Tibial artery (tissue), 4 donors: Measurements from ENCODE around the gene DISP3.

Experiments
- DNase-seq, 2 donors: peaks; one replicate each; pipeline ENCODE4 v3.0.0-alpha.2; 2019
- H3K27ac ChIP-seq, 2 donors: fragments of 200-600 bp; sonication (generic) in 1 of 2; 1 replicate in 1 of 2; 2 replicates in 1 of 2; pipeline ENCODE4 v1.5.1; 2018 to 2019; ENCODE audit warnings: mild to moderate bottlenecking in 1 of 2
- H3K27me3 ChIP-seq, 2 donors: fragments of 200-600 bp; sonication (generic) in 1 of 2; one replicate each; pipeline versions ENCODE4 v1.5.1 to v1.6.0; 2016 to 2019
- H3K36me3 ChIP-seq, 3 donors: fragments of 200-600 bp; sonication (generic) in 2 of 3; one replicate each; pipeline ENCODE4 v1.5.1; 2016 to 2019; ENCODE audit warnings: mild to moderate bottlenecking in 2 of 3
- H3K4me1 ChIP-seq, 4 donors: fragments of 200-600 bp; sonication (generic) in 2 of 4; 1 replicate in 3 of 4; 2 replicates in 1 of 4; pipeline ENCODE4 v1.5.1; 2016 to 2019
- H3K4me3 ChIP-seq, 2 donors: fragments of 200-600 bp; sonication (generic) in 1 of 2; 1 replicate in 1 of 2; 2 replicates in 1 of 2; pipeline ENCODE4 v1.5.1; 2018 to 2019; ENCODE audit warnings: mild to moderate bottlenecking in 2 of 2
- H3K9me3 ChIP-seq, 3 donors: fragments of 200-600 bp; sonication (generic) in 1 of 3; one replicate each; pipeline ENCODE4 v1.5.1; 2016 to 2019
- intact Hi-C: fragments of 100-400 bp; cut with DNase I; formaldehyde crosslinking; loops from one replicate; pipeline ENCODE4 v1.15.0; 2023; ENCODE audit warnings: low total_unique reads
- TF ChIP-seq, protein P1 (sequence below), 2 experiments: fragments of 200-600 bp in 1 of 2; fragments of 450-650 bp in 1 of 2; IDR thresholded peaks; one replicate each; pipeline ENCODE4 v1.5.1; 2017 to 2019; ENCODE audit warnings: antibody characterized with exemption in 2 of 2, mild to moderate bottlenecking in 1 of 2, moderate library complexity in 1 of 2

Gene DISP3

DNA sequence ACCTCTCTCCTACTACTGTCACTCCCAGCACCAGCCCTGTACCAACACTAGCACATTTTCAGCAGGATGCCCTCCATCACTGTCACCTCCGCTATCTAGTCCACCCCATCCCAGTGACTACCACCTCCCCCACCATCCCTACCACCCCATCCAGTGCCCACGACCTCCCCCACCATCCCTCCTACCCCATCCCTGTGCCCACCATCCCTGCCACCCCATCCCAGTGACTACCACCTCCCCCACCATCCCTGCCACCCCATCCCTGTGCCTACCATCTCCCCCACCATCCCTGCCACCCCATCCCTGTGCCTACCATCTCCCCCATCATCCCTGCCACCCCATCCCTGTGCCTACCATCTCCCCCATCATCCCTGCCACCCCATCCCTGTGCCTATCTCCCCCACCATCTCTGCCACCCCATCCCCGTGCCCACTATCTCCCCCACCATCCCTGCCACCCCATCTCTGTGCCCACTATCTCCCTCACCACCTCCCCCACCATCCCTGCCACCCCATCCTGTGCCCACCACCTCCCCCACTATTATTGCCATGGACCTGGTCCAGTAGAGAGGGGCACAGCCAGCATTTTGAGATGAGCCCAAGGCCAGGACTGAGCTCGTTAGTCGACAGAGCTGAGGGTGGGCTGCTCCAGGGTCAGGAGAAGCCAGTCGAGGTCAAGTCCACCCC lies 45.7 kb downstream of the DISP3 start:
- no peaks in the 10 kb centered on the region for H3K36me3 ChIP-seq
- H3K4me3 ChIP-seq = no peak overlapping the region
- DNase-seq = peak in 1 of 2 donors; percentile 9
- H3K9me3 ChIP-seq = no peaks in the 10 kb centered on the region
- no peaks in the 10 kb centered on the region for H3K4me1 ChIP-seq
- intact Hi-C loops = no loop called here
- H3K27me3 ChIP-seq = peaks cover 0 to 27% of the 10 kb centered on the region in 2 donors
- TF ChIP-seq, protein P1, sequence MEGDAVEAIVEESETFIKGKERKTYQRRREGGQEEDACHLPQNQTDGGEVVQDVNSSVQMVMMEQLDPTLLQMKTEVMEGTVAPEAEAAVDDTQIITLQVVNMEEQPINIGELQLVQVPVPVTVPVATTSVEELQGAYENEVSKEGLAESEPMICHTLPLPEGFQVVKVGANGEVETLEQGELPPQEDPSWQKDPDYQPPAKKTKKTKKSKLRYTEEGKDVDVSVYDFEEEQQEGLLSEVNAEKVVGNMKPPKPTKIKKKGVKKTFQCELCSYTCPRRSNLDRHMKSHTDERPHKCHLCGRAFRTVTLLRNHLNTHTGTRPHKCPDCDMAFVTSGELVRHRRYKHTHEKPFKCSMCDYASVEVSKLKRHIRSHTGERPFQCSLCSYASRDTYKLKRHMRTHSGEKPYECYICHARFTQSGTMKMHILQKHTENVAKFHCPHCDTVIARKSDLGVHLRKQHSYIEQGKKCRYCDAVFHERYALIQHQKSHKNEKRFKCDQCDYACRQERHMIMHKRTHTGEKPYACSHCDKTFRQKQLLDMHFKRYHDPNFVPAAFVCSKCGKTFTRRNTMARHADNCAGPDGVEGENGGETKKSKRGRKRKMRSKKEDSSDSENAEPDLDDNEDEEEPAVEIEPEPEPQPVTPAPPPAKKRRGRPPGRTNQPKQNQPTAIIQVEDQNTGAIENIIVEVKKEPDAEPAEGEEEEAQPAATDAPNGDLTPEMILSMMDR (IDR thresholded peaks at IDR 0.05) = no peak
- no peak overlapping the region for H3K27ac ChIP-seq

DNA sequence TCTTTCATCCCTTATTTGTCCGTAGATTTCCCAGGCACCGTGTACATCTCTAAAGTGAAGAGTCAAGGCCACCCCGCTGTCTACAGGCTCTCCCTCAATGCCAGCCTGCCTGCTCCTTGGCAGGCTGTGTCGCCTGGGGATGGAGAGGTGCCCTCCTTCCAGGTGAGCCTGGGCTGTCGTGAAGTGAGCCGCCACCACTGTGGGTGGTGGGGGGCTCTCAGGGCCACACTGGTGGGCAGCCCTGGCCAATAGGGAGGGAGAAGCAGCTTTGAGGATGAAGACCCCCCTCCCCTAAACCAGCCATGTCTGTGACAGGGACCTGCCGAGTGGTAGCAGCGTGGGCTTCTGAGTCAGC lies 46.2 kb downstream of the DISP3 start:
- Histone ChIP-seq H3K36me3 (no peaks in the 10 kb centered on the region), H3K4me1 (no peaks in the 10 kb centered on the region), H3K27ac (no peak overlapping the region), H3K4me3 (no peak overlapping the region), H3K27me3 (peaks cover 0 to 28% of the 10 kb centered on the region in 2 donors), H3K9me3 (no peaks in the 10 kb centered on the region)
- intact Hi-C loops = no loop called here
- DNase-seq = no peak
- TF ChIP-seq, protein P1 (IDR thresholded peaks at IDR 0.05) = no peak

DNA sequence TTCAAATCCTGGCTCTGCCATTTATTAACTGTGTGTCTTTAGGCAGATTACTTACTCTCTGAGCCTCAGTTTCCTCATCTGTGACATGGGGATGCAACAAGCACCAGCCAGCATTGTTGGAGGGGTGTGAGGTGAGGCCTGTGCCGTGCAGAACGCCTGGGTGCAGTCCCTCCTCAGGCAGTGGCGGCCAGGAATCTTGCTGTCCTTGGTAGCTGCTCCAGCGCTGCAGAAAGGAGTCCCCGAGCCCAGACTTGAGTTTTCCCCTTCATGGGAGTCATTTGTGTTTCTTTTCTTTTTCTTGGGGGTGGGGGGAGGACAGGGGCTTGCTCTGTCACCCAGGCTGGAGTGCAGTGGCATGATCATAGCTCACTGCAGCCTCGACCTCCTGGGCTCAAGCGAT lies 46.6 kb downstream of the DISP3 start:
- TF ChIP-seq, protein P1 (IDR thresholded peaks at IDR 0.05) = no peak

DNA sequence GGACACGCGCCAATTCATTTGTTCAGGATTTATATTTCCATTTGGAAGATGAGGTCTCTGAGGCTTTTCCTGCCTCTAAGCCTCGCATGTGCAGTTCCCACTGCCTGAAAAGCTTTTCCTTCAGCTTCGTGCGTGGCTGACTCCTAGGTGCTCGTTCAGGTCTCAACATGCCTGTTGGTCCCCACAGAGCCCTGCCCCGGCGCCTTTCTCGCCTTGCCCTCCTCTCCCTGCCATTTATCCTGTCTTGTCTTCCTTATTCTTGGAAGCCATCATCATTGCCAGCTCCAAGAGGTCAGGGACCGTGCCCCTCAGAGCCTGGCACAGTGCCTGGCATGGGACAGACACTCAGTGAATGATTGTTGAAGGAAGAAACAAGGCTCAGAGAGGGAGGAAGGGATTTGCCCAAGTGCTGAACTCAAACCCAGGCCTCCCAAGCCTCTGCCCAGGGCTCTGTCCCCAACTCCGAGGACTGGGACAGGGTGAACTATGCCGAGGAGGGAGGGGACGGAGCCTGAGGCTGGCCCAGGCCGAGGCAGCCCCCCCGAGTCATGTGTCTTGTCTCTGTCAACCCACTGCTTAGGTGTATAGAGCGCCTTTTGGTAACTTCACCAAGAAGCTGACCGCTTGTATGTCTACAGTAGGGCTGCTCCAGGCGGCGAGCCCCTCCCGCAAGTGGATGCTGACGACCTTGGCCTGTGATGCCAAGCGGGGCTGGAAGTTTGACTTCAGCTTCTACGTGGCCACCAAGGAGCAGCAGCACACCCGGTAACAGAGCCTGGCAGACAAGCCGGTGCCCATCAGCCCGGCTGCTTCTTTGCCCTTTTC lies 47.3 kb downstream of the DISP3 start:
- TF ChIP-seq, protein P1 (IDR thresholded peaks at IDR 0.05) = no peak
- peaks cover 0 to 37% of the 10 kb centered on the region in 2 donors for H3K27me3 ChIP-seq
- no peaks in the 10 kb centered on the region for H3K9me3 ChIP-seq
- no peak overlapping the region for H3K4me3 ChIP-seq
- H3K4me1 ChIP-seq = no peaks in the 10 kb centered on the region
- DNase-seq = peak; percentile 3 to 48
- H3K36me3 ChIP-seq = no peaks in the 10 kb centered on the region
- intact Hi-C loops = no loop called here
- H3K27ac ChIP-seq = no peak overlapping the region

More for the DNA sequence above, 46.6 kb downstream of the DISP3 start:
- intact Hi-C loops = no loop called here
- Histone ChIP-seq H3K4me3 (no peak overlapping the region), H3K9me3 (no peaks in the 10 kb centered on the region), H3K36me3 (no peaks in the 10 kb centered on the region), H3K4me1 (no peaks in the 10 kb centered on the region), H3K27me3 (peaks cover 0 to 30% of the 10 kb centered on the region in 2 donors), H3K27ac (no peak overlapping the region)
- peak; percentile 9 to 24 for DNase-seq

DNA sequence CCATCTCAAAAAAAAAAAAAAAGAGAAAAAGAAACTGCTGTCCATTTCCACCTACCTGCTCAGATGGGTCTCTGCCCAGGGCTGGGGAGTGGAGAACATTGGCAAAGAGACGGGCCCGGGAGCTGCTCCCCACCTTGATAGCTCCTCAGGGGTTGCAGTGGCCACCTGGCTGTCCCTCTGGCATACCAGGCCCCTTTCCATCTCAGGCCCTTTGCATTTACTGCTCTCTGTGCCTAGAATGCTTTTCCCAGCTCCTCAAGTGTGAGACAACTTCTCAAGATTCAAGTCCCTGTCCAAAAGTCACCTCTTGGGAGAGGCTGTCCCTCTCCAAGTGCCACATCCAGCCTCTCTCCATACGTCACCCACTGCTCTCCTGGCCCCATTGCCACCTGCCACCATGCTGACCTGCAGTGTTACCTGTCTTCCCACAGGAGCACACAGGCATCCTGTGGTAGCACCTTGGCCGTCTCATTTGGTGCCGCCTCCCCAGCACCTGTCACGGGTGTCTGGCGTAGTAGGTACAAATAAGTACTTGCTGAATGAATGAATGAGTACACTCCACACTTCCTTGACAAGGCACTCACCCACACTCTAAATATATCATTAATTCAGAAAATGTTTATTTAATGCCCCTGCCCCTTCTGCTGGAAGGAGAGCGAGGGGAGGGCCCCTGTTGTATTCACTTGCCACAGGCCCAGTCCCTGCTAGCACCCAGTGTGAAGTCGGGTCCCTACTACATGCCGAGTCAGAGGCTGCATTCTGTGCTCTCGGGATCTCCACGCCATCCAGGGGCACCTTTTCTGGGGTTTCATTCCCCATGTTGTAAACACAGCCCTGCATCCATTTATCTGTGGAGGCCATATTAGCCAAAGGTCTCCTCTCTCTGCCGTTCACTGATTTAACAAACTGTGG lies 48.8 kb downstream of the DISP3 start:
- no peaks in the 10 kb centered on the region for H3K9me3 ChIP-seq
- H3K36me3 ChIP-seq = no peaks in the 10 kb centered on the region
- intact Hi-C loops = no loop called here
- no peak overlapping the region for H3K27ac ChIP-seq
- no peaks in the 10 kb centered on the region for H3K4me1 ChIP-seq
- no peak overlapping the region for H3K4me3 ChIP-seq
- DNase-seq = no peak
- TF ChIP-seq, protein P1 (IDR thresholded peaks at IDR 0.05) = no peak
- peaks cover 0 to 46% of the 10 kb centered on the region in 2 donors for H3K27me3 ChIP-seq
